H1 (cell line): ENCODE results near the gene EFR3B. TPM values are rescaled to one million over a fixed set of nuclear protein-coding genes. Genes with fewer than 3 reads are reported as not detected.

ENCODE experiments used
- BCL11A ChIP-seq, 2 experiments: IDR thresholded peaks; one replicate each; pipeline ENCODE4 v1.6.1; 2011; ENCODE audit warnings: low read depth in 2 of 2, low read length in 2 of 2, mild to moderate bottlenecking in 2 of 2
- CBX8 ChIP-seq: fragments of 300-800, 300-1000 bp; sonication (generic); IDR thresholded peaks from 2 replicates; pipeline ENCODE4 v1.7.1; 2016; ENCODE audit warnings: low read depth, low read length, borderline replicate concordance
- KDM5A ChIP-seq: fragments of 200-600 bp; IDR thresholded peaks from 2 replicates; pipeline ENCODE4 v1.7.1; 2012; ENCODE audit warnings: mild to moderate bottlenecking, low read length, inconsistent platforms, mixed read lengths
- NANOG ChIP-seq: IDR thresholded peaks from 2 replicates; pipeline ENCODE4 v1.6.1; 2011; ENCODE audit warnings: low read length, low read depth, mild to moderate bottlenecking, inconsistent platforms; ENCODE audit not compliant: insufficient read depth, poor library complexity, severe bottlenecking
- POU5F1 ChIP-seq: IDR thresholded peaks from 2 replicates; pipeline ENCODE4 v1.6.1; 2011; ENCODE audit warnings: low read depth, mild to moderate bottlenecking, low read length, moderate library complexity
- RBBP5 ChIP-seq: IDR thresholded peaks from 2 replicates; pipeline ENCODE4 v1.7.1; 2012; ENCODE audit warnings: low read depth, mild to moderate bottlenecking, inconsistent platforms, low read length, moderate library complexity, borderline replicate concordance
- SIX5 ChIP-seq: IDR thresholded peaks from 2 replicates; pipeline ENCODE4 v1.6.1; 2011; ENCODE audit warnings: mild to moderate bottlenecking, low read depth, low read length
- SP4 ChIP-seq: IDR thresholded peaks from 2 replicates; pipeline ENCODE4 v1.6.1; 2012; ENCODE audit warnings: low read length, inconsistent platforms
- TAF7 ChIP-seq: optimal IDR thresholded peaks from 2 replicates; pipeline ENCODE3; 2011; ENCODE audit warnings: low read depth, mild to moderate bottlenecking, inconsistent platforms, low read length, moderate library complexity, borderline replicate concordance
- TEAD4 ChIP-seq: IDR thresholded peaks from 2 replicates; pipeline ENCODE4 v1.6.1; 2012; ENCODE audit warnings: low read depth, low read length, inconsistent platforms, mixed read lengths
- polyA plus RNA-seq, 7 experiments: library from polyadenylated mRNA; depleted of rRNA in 3 of 7; stranded (reverse) in 5 of 7; unstranded in 2 of 7; fragments of >200 nt in 5 of 7; fragments of 200-250 nt in 2 of 7; gene quantifications; 1 replicate in 5 of 7; 2 replicates in 1 of 7; 4 replicates in 1 of 7; pipeline versions ENCODE4 v1.2.1 to v1.2.3, GENCODE V29; 2011 to 2013; ENCODE audit warnings: missing spikeins in 2 of 7, mixed read lengths in 2 of 7
- total RNA-seq: library from RNA; stranded (reverse); fragmentation: NEBNext Ultra II Directional; extraction: Animal tissue kit (Norgen Biotek cat#: 25700); gene quantifications from 2 replicates; pipeline ENCODE4 v1.2.1, GENCODE V29; 2021

The EFR3B gene
- total and polyA plus RNA-seq, 2 of the 8 experiments (the other 6 are each of a cell fraction or from before 2014, with no cell fraction given) = 3.4 to 9.6 TPM

GRCh38 chr2:25041307-25041927 is 459 bp upstream of the EFR3B start (continued):
- TF ChIP-seq SIX5 = no peak
- TF ChIP-seq CBX8 = no peak
- TF ChIP-seq TAF7 = no peak
- peak; percentile 88 for TF ChIP-seq TEAD4
- TF ChIP-seq RBBP5 = no peak
- TF ChIP-seq NANOG = no peak
- no peak for TF ChIP-seq BCL11A (IDR thresholded peaks at IDR 0.05; ENCODE audit: low read depth in 2 of 2, low read length in 2 of 2)
- TF ChIP-seq POU5F1 = no peak
- no peak for TF ChIP-seq SP4
- TF ChIP-seq KDM5A = no peak
